Liver (tissue), 3 donors: ENCODE data around the gene IQSEC2.

Experiments used
- CTCF ChIP-seq: fragments of 150-350 bp; IDR thresholded peaks from 2 replicates; pipeline ENCODE4 v1.5.1; 2017; ENCODE audit warnings: improper control_type of control experiment, low read depth, low read length; ENCODE audit not compliant: missing input control
- MAX ChIP-seq: IDR thresholded peaks from 2 replicates; pipeline ENCODE4 v1.6.1; 2016; ENCODE audit warnings: antibody characterized with exemption
- REST ChIP-seq: IDR thresholded peaks from 2 replicates; pipeline ENCODE4 v1.6.1; 2016; ENCODE audit warnings: antibody characterized with exemption, mild to moderate bottlenecking
- SP1 ChIP-seq: IDR thresholded peaks from 2 replicates; pipeline ENCODE4 v1.6.1; 2018; ENCODE audit warnings: antibody characterized with exemption, mild to moderate bottlenecking
- donor health status: healthy.
- donor health status: healthy.

- TF ChIP-seq REST (no peak), SP1 (no peak), CTCF (no peak), MAX (no peak)
Observed at GRCh38 chrX:53242310-53242709, 39.1 kb downstream of the IQSEC2 start.
